ENCODE data around the gene RNF220.

DNA sequence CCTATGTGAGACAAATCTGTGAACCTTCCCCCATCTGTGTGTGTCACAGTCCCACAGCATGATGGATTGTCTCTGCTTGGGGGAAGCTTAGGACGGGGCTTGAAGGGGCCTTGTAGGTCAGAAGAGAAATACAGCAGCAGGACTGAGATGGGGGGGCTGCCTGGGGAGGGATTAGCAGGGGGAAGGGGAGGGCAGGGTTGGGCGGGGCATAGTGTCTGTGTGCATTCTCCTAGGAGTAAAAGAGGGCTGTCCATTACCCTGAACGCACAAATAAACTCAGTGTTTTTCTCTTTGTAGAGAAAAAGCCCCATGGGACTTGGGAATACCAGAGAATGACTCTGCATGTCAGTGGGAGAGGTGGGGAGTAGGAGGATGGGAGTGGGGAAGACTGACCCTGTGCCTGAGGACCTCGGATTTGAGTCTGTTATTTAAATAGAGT is 16.4 kb downstream of the RNF220 start:
- TF ChIP-seq, protein P1, sequence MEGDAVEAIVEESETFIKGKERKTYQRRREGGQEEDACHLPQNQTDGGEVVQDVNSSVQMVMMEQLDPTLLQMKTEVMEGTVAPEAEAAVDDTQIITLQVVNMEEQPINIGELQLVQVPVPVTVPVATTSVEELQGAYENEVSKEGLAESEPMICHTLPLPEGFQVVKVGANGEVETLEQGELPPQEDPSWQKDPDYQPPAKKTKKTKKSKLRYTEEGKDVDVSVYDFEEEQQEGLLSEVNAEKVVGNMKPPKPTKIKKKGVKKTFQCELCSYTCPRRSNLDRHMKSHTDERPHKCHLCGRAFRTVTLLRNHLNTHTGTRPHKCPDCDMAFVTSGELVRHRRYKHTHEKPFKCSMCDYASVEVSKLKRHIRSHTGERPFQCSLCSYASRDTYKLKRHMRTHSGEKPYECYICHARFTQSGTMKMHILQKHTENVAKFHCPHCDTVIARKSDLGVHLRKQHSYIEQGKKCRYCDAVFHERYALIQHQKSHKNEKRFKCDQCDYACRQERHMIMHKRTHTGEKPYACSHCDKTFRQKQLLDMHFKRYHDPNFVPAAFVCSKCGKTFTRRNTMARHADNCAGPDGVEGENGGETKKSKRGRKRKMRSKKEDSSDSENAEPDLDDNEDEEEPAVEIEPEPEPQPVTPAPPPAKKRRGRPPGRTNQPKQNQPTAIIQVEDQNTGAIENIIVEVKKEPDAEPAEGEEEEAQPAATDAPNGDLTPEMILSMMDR (IDR thresholded peaks at IDR 0.05; ENCODE audit: low read depth, low read length, poor library complexity, severe bottlenecking), result no peak
- no peak for TF ChIP-seq EZH2phosphoT487 (IDR thresholded peaks at IDR 0.05; ENCODE audit: borderline replicate concordance, low read length)
